ENCODE results near the gene NPAS3. TPM values are rescaled to one million over a fixed set of nuclear protein-coding genes. Genes with fewer than 3 reads are reported as not detected.

The NPAS3 gene
- total RNA-seq, 1 experiment from 2014 or later, result 0.36 TPM

DNA sequence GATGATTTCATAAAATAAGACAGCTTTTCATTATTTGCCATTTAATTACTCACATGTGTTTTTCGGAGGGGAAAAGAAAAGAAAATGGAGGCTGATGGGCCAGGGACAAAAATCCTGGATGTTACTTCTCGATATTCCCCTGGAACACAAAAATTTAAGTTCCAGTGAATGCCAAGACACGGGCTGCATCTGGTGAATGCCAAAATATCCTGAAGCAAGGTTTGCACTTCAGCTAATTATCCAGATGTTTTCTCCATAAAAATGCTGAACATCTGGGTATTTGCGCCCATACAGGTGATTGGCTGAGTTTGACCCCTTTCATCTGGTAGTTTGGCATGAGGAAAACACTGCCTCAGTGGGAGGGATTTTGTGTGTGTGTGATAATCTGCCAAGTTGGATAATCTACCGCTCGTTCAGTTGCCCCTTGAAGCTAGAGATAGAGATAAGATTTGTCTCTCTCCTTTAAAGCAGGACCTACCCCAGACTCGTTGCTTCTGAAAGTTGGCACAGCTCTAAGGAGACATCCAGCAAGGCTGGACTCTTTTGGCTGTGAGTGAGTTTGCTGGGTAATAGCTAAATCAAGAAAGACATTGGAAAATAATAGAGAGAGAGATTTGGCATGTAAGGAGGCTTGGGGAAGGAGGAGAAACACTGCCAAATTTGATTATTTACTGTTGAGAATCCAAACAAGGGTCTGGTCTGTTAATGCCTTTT, 622.2 kb downstream of the NPAS3 start:
- H3K9me2 ChIP-seq (replicated peaks; ENCODE audit: low read length), result no peaks in the 10 kb centered on the region
- intact Hi-C loops (cut with micrococcal nuclease), result no loop called here
- no peaks in the 10 kb centered on the region for H3K79me2 ChIP-seq (ENCODE audit: low read length)
- ChIA-PET POLR2A (ENCODE audit: unreplicated experiment) (no interaction called here), CTCF (no interaction called here)
- H4K20me1 ChIP-seq (ENCODE audit: low read length), result no peaks in the 10 kb centered on the region
- H3F3A ChIP-seq (ENCODE audit: low read length, unreplicated experiment), result no peaks in the 10 kb centered on the region
- no peaks in the 10 kb centered on the region for H3K27me3 ChIP-seq (ENCODE audit: low read length)
- no peak for TF ChIP-seq EZH2 (IDR thresholded peaks at IDR 0.05; ENCODE audit: low read length, unreplicated experiment)
- no peak for TF ChIP-seq EZH2phosphoT487 (IDR thresholded peaks at IDR 0.05; ENCODE audit: borderline replicate concordance, low read length)
- no peak overlapping the region for H2AFZ ChIP-seq (ENCODE audit: low read length)
- H3K36me3 ChIP-seq (ENCODE audit: low read depth, low read length), result no peaks in the 10 kb centered on the region
- no peak overlapping the region for H3K4me3 ChIP-seq (ENCODE audit: low read length)
- BruUV-seq (replicated peaks), result no TSS peak
- H3K4me2 ChIP-seq (ENCODE audit: low read length), result no peak overlapping the region
- H3K4me1 ChIP-seq (ENCODE audit: insufficient read depth, low read length), result peaks cover 22% of the 10 kb centered on the region
- ATAC-seq, result no peak
- H3K27ac ChIP-seq (ENCODE audit: low read length), result no peak overlapping the region
- H3K9ac ChIP-seq (ENCODE audit: low read length), result no peak overlapping the region
- H3K9me3 ChIP-seq (ENCODE audit: low read length), result no peaks in the 10 kb centered on the region
- DNase-seq, result no peak

DNA sequence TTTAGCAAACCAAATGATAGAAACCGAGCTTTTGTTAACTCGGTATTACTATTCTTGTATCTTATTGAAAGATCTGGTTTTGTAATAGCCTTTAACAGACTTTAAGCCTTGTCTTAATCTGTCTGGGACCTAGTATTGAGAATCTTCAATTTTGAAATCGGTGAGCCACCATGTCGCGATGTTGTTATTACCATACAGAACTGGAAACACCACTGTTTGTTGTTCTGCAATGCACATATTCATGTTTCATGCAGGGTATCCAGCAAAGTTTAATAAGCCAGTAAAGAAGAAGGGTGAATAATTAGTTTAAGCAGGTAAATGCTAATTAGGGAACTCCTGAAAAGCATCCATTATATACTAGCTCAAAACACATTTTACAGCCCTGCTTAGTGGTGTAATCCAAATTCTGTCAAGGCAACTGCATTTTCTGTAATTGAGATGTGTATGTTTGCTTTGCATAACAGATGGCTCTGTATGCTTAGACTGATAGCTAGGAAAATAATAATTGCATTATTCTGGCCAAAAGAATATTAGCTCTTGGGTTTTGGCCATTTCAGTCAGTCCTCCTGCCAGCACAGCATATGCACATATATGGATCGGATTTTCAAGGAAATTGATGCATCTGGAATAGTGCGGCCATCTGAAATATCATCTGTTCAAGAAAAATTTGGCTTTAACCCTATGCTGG, 623.0 kb downstream of the NPAS3 start:
- H3K27me3 ChIP-seq (ENCODE audit: low read length), result no peaks in the 10 kb centered on the region
- no peaks in the 10 kb centered on the region for H4K20me1 ChIP-seq (ENCODE audit: low read length)
- intact Hi-C loops (cut with micrococcal nuclease), result no loop called here
- no peaks in the 10 kb centered on the region for H3K9me3 ChIP-seq (ENCODE audit: low read length)
- no TSS peak for BruUV-seq (replicated peaks)
- no peaks in the 10 kb centered on the region for H3K9me2 ChIP-seq (replicated peaks; ENCODE audit: low read length)
- H3K4me2 ChIP-seq (ENCODE audit: low read length), result no peak overlapping the region
- ChIA-PET CTCF (no interaction called here), POLR2A (ENCODE audit: unreplicated experiment) (no interaction called here)
- H2AFZ ChIP-seq (ENCODE audit: low read length), result no peak overlapping the region
- ATAC-seq (no peak), DNase-seq (no peak)
- H3K4me3 ChIP-seq (ENCODE audit: low read length), result no peak overlapping the region
- H3K79me2 ChIP-seq (ENCODE audit: low read length), result no peaks in the 10 kb centered on the region
- no peak overlapping the region for H3K9ac ChIP-seq (ENCODE audit: low read length)
- H3F3A ChIP-seq (ENCODE audit: low read length, unreplicated experiment), result no peaks in the 10 kb centered on the region
- TF ChIP-seq EZH2 (IDR thresholded peaks at IDR 0.05; ENCODE audit: low read length, unreplicated experiment) (no peak), EZH2phosphoT487 (IDR thresholded peaks at IDR 0.05; ENCODE audit: borderline replicate concordance, low read length) (no peak)
- TF ChIP-seq, protein P1, sequence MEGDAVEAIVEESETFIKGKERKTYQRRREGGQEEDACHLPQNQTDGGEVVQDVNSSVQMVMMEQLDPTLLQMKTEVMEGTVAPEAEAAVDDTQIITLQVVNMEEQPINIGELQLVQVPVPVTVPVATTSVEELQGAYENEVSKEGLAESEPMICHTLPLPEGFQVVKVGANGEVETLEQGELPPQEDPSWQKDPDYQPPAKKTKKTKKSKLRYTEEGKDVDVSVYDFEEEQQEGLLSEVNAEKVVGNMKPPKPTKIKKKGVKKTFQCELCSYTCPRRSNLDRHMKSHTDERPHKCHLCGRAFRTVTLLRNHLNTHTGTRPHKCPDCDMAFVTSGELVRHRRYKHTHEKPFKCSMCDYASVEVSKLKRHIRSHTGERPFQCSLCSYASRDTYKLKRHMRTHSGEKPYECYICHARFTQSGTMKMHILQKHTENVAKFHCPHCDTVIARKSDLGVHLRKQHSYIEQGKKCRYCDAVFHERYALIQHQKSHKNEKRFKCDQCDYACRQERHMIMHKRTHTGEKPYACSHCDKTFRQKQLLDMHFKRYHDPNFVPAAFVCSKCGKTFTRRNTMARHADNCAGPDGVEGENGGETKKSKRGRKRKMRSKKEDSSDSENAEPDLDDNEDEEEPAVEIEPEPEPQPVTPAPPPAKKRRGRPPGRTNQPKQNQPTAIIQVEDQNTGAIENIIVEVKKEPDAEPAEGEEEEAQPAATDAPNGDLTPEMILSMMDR (conservative IDR thresholded peaks at IDR 0.05; ENCODE audit: low read depth, low read length), result no peak
- H3K4me1 ChIP-seq (ENCODE audit: insufficient read depth, low read length), result peaks cover 20% of the 10 kb centered on the region
- H3K36me3 ChIP-seq (ENCODE audit: low read depth, low read length), result no peaks in the 10 kb centered on the region
- no peak overlapping the region for H3K27ac ChIP-seq (ENCODE audit: low read length)

DNA sequence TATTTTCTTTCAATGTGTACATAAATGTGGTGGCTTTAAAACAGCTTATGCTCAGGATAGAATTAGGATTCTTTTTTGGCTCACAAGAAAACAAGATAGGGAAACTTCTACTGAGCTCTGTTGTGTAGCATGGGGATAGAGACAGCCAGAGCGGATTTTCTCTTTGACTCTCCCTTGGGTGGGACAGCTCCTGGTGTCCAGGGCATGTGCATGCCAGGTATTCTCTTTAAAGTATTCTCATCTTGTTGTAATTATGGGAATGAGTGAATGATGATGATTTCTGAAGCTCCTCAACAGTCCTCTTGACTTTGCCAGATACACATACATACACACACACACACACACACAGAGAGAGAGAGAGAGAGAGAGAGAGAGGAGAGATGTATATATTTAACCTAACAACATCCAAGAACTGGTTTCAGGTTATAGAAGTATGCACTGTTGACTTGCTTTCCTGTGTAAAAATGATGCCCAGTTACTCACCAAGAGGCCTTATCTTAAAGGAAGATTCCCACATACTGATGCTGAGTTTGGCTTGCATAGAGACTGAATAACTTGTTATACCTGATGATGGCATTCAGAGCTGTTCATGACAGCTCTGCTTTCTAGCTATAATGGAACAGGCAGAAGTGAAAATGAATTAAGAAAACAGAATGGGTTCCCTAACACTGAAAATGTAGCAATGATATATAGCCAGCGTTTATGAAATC, 624.7 kb downstream of the NPAS3 start:
- Histone ChIP-seq H3K27ac (ENCODE audit: low read length) (no peak overlapping the region), H3K9me2 (replicated peaks; ENCODE audit: low read length) (no peaks in the 10 kb centered on the region), H3K9me3 (ENCODE audit: low read length) (no peaks in the 10 kb centered on the region), H3K36me3 (ENCODE audit: low read depth, low read length) (no peaks in the 10 kb centered on the region), H3K27me3 (ENCODE audit: low read length) (no peaks in the 10 kb centered on the region), H4K20me1 (ENCODE audit: low read length) (no peaks in the 10 kb centered on the region), H3K4me1 (ENCODE audit: insufficient read depth, low read length) (peaks cover 28% of the 10 kb centered on the region), H3K79me2 (ENCODE audit: low read length) (no peaks in the 10 kb centered on the region), H3F3A (ENCODE audit: low read length, unreplicated experiment) (no peaks in the 10 kb centered on the region), H3K9ac (ENCODE audit: low read length) (no peak overlapping the region), H2AFZ (ENCODE audit: low read length) (no peak overlapping the region), H3K4me3 (ENCODE audit: low read length) (no peak overlapping the region), H3K4me2 (ENCODE audit: low read length) (no peak overlapping the region)
- POLR2A ChIA-PET (ENCODE audit: unreplicated experiment), result interaction anchor here (0.5 to 0.6 kb wide), 2 partner anchors 21 to 644 kb away, joined by 3 to 5 read pairs; no protein-coding TSS in a partner anchor
- CTCF ChIA-PET, result no interaction called here
- DNase-seq, result peak; percentile 28
- intact Hi-C loops (cut with micrococcal nuclease), result no loop called here
- BruUV-seq (replicated peaks), result no TSS peak
- TF ChIP-seq EZH2phosphoT487 (IDR thresholded peaks at IDR 0.05; ENCODE audit: borderline replicate concordance, low read length) (no peak), EZH2 (IDR thresholded peaks at IDR 0.05; ENCODE audit: low read length, unreplicated experiment) (no peak)
- TF ChIP-seq, protein P1 (conservative IDR thresholded peaks at IDR 0.05; ENCODE audit: low read depth, low read length), result no peak
- ATAC-seq, result no peak

Measured in PC-3 (cell line).